Body of pancreas (tissue), 4 donors: ENCODE results near the gene IGSF9. TPM values are rescaled to one million over a fixed set of nuclear protein-coding genes. Genes with fewer than 3 reads are reported as not detected.
A peak's percentile ranks its signal among the peaks of the same experiment; 100 is the strongest.

ENCODE experiments used
- ATAC-seq: fragments of 150-250 bp; one replicate; pipeline ENCODE4 v1.9.1; 2016
- DNase-seq, 4 donors: peaks; one replicate each; pipeline ENCODE4 v3.0.0-alpha.2; 2019
- H3K27ac ChIP-seq, 4 donors: fragments of 200-600 bp; sonication (generic); 1 replicate in 3 of 4; 2 replicates in 1 of 4; pipeline versions ENCODE4 v1.5.1 to v1.6.1; 2016 to 2019; ENCODE audit warnings: mild to moderate bottlenecking in 1 of 4, mixed read lengths in 1 of 4, moderate library complexity in 1 of 4
- H3K27me3 ChIP-seq, 2 donors: fragments of 200-600 bp; sonication (generic); one replicate each; pipeline ENCODE4 v1.6.0; 2016; ENCODE audit warnings: mild to moderate bottlenecking in 1 of 2
- H3K36me3 ChIP-seq, 2 donors: fragments of 200-600 bp; sonication (generic); replicated peaks in 1 of 2; 2 replicates each; pipeline ENCODE4 v1.5.1; 2016; ENCODE audit warnings: low read depth in 2 of 2; ENCODE audit not compliant: insufficient read depth in 1 of 2
- H3K4me1 ChIP-seq: fragments of 200-600 bp; sonication (generic); one replicate; pipeline ENCODE4 v1.6.0; 2016
- H3K4me3 ChIP-seq, 2 donors: fragments of 200-600 bp; sonication (generic); 1 replicate in 1 of 2; 2 replicates in 1 of 2; pipeline ENCODE4 v1.5.1; 2016 to 2019
- H3K9me3 ChIP-seq, 3 donors: fragments of 200-600 bp; sonication (generic); 1 replicate in 2 of 3; 2 replicates in 1 of 3; pipeline ENCODE4 v1.5.1; 2016
- CTCF ChIP-seq, 7 experiments: fragments of 450-650 bp in 4 of 7; fragments of 200-600 bp in 3 of 7; sonication (generic) in 3 of 7; IDR thresholded peaks; one replicate each; pipeline ENCODE4 v1.5.1; 2016 to 2019; ENCODE audit warnings: antibody characterized with exemption in 7 of 7
- POLR2A ChIP-seq, 3 donors: fragments of 450-650 bp; IDR thresholded peaks; one replicate each; pipeline ENCODE4 v1.6.1; 2016; ENCODE audit warnings: antibody characterized with exemption in 3 of 3, mild to moderate bottlenecking in 2 of 3
- WGBS, 2 donors: methylation state at CpG; one replicate each; pipeline ENCODE4 v1.1.5; 2017; 5-methylcytosine and 5-hydroxymethylcytosine counted together
- intact Hi-C: fragments of 100-400 bp; cut with DNase I; formaldehyde crosslinking; loops from one replicate; pipeline ENCODE4 v1.15.1; 2023
- total RNA-seq, 2 donors: library from RNA; depleted of rRNA; stranded (reverse); fragments of >200 nt; gene quantifications; one replicate each; pipeline ENCODE4 v1.1.0, GENCODE V29; 2016

The IGSF9 gene
- total RNA-seq, 2 donors from 2014 or later, result 2.3 to 4.9 TPM

- H3K36me3 ChIP-seq, result no peaks in the 10 kb centered on the region
- ATAC-seq, result no peak
- TF ChIP-seq CTCF (IDR thresholded peaks at IDR 0.05), result no peak
- TF ChIP-seq POLR2A (IDR thresholded peaks at IDR 0.05), result no peak
These were observed 14.8 kb downstream of the IGSF9 start for GRCh38 chr1:159930634-159931033.

GRCh38 chr1:159930216-159930615 is 15.2 kb downstream of the IGSF9 start:
- ATAC-seq, result no peak
- peak overlapping the region in 1 of 4 donors; percentile 73 for H3K27ac ChIP-seq
- intact Hi-C loops, result no loop called here

More at GRCh38 chr1:159930634-159931033, 14.8 kb downstream of the IGSF9 start:
- H3K4me3 ChIP-seq, result no peak overlapping the region
- no peak for DNase-seq
- H3K9me3 ChIP-seq, result no peaks in the 10 kb centered on the region
- 90% methylated on average over 8 of the region's 8 CpGs for WGBS, 2 donors
- H3K27me3 ChIP-seq, result no peaks in the 10 kb centered on the region
- intact Hi-C loops, result no loop called here
- no peak overlapping the region for H3K27ac ChIP-seq
- peaks cover 34% of the 10 kb centered on the region for H3K4me1 ChIP-seq

GRCh38 chr1:159929155-159930051 is 16.0 kb downstream of the IGSF9 start:
- DNase-seq, result peak; percentile 86 to 94 (median 93)
- H3K9me3 ChIP-seq, result no peaks in the 10 kb centered on the region
- intact Hi-C loops, result no loop called here
- TF ChIP-seq CTCF (IDR thresholded peaks at IDR 0.05) (peak in 4 of 7 experiments; percentile 29 to 34 (median 32)), POLR2A (IDR thresholded peaks at IDR 0.05) (peak; percentile 51 to 56 (median 54))
- peak overlapping the region; percentile 65 to 78 (median 75) for H3K27ac ChIP-seq
- H3K36me3 ChIP-seq, result no peaks in the 10 kb centered on the region
- H3K4me3 ChIP-seq, result no peak overlapping the region
- H3K4me1 ChIP-seq, result peaks cover 35% of the 10 kb centered on the region
- H3K27me3 ChIP-seq, result no peaks in the 10 kb centered on the region
- ATAC-seq, result peak; percentile 61
- WGBS, 2 donors, result 42 to 69% methylated on average over 25 to 46 of the region's 48 CpGs

More at GRCh38 chr1:159930216-159930615, 15.2 kb downstream of the IGSF9 start:
- no peak for DNase-seq
- Histone ChIP-seq H3K4me3 (no peak overlapping the region), H3K27me3 (no peaks in the 10 kb centered on the region), H3K4me1 (peaks cover 35% of the 10 kb centered on the region), H3K36me3 (no peaks in the 10 kb centered on the region), H3K9me3 (no peaks in the 10 kb centered on the region)
- TF ChIP-seq CTCF (IDR thresholded peaks at IDR 0.05) (no peak), POLR2A (IDR thresholded peaks at IDR 0.05) (no peak)
- WGBS, 2 donors, result 90 to 95% methylated on average over 7 to 11 of the region's 11 CpGs

GRCh38 chr1:159928491-159929050 is 16.8 kb downstream of the IGSF9 start:
- ATAC-seq (no peak), DNase-seq (no peak)
- Histone ChIP-seq H3K4me3 (no peak overlapping the region), H3K4me1 (peaks cover 41% of the 10 kb centered on the region), H3K27me3 (no peaks in the 10 kb centered on the region), H3K9me3 (no peaks in the 10 kb centered on the region), H3K27ac (peak overlapping the region; percentile 65 to 78 (median 75)), H3K36me3 (no peaks in the 10 kb centered on the region)
- WGBS, 2 donors, result 78 to 84% methylated on average over 10 to 18 of the region's 18 CpGs
- intact Hi-C loops, result no loop called here
- no peak for TF ChIP-seq POLR2A (IDR thresholded peaks at IDR 0.05)
- no peak for TF ChIP-seq CTCF (IDR thresholded peaks at IDR 0.05)
